ENCODE results near the gene OLFM2. TPM values are rescaled to one million over a fixed set of nuclear protein-coding genes. Genes with fewer than 3 reads are reported as not detected.

OLFM2 gene
- total RNA-seq, 1 experiment from 2014 or later = 3.4 TPM

GRCh38 chr19:9875031-9875627 is 61.2 kb downstream of the OLFM2 start:
- Histone ChIP-seq H2AFZ (no peak overlapping the region), H3F3A (ENCODE audit: insufficient read depth, low read depth) (no peaks in the 10 kb centered on the region), H3K4me2 (no peak overlapping the region), H3K4me1 (replicated peaks; ENCODE audit: insufficient read depth) (0 out of 2 replicates have a peak, but pooled peaks cover 8% of the 10 kb centered on the region), H3K4me3 (no peak overlapping the region), H3K36me3 (ENCODE audit: low read depth) (no peaks in the 10 kb centered on the region), H3K27me3 (ENCODE audit: insufficient read depth, low read depth) (no peaks in the 10 kb centered on the region), H3K79me2 (ENCODE audit: low read depth) (no peaks in the 10 kb centered on the region), H3K9me3 (ENCODE audit: insufficient read depth, low read depth) (no peaks in the 10 kb centered on the region), H4K20me1 (ENCODE audit: insufficient read depth) (no peaks in the 10 kb centered on the region), H3K27ac (no peak overlapping the region), H3K9me2 (ENCODE audit: insufficient read depth) (no peaks in the 10 kb centered on the region)
- ChIA-PET POLR2A (ENCODE audit: unreplicated experiment) (no interaction called here), CTCF (no interaction called here)
- TF ChIP-seq CTCF (conservative IDR thresholded peaks at IDR 0.05) = no peak
- TF ChIP-seq EZH2 (IDR thresholded peaks at IDR 0.05; ENCODE audit: low read depth) = no peak
- no peak for DNase-seq
- intact Hi-C loops (cut with micrococcal nuclease; ENCODE audit: unreplicated experiment) = no loop called here
- BruUV-seq (replicated peaks) = no TSS peak

- ChIA-PET POLR2A (ENCODE audit: unreplicated experiment) (no interaction called here), CTCF (no interaction called here)
- Histone ChIP-seq H3K27ac (no peak overlapping the region), H3F3A (ENCODE audit: insufficient read depth, low read depth) (no peaks in the 10 kb centered on the region), H3K4me3 (no peak overlapping the region), H3K4me1 (replicated peaks; ENCODE audit: insufficient read depth) (0 out of 2 replicates have a peak, but pooled peaks cover 2% of the 10 kb centered on the region), H3K9me3 (ENCODE audit: insufficient read depth, low read depth) (no peaks in the 10 kb centered on the region), H2AFZ (no peak overlapping the region), H4K20me1 (ENCODE audit: insufficient read depth) (no peaks in the 10 kb centered on the region), H3K4me2 (no peak overlapping the region), H3K36me3 (ENCODE audit: low read depth) (no peaks in the 10 kb centered on the region), H3K27me3 (ENCODE audit: insufficient read depth, low read depth) (no peaks in the 10 kb centered on the region), H3K9me2 (ENCODE audit: insufficient read depth) (no peaks in the 10 kb centered on the region), H3K79me2 (ENCODE audit: low read depth) (no peaks in the 10 kb centered on the region)
- no TSS peak for BruUV-seq (replicated peaks)
- intact Hi-C loops (cut with micrococcal nuclease; ENCODE audit: unreplicated experiment) = no loop called here
- no peak for DNase-seq
- TF ChIP-seq EZH2 (IDR thresholded peaks at IDR 0.05; ENCODE audit: low read depth) = no peak
- TF ChIP-seq CTCF (conservative IDR thresholded peaks at IDR 0.05) = no peak
These were observed 63.6 kb downstream of the OLFM2 start for GRCh38 chr19:9872618-9873242.

- BruUV-seq (replicated peaks) = no TSS peak
- DNase-seq = no peak
- TF ChIP-seq CTCF (conservative IDR thresholded peaks at IDR 0.05) (no peak), EZH2 (IDR thresholded peaks at IDR 0.05; ENCODE audit: low read depth) (no peak)
- no peaks in the 10 kb centered on the region for H3K79me2 ChIP-seq (ENCODE audit: low read depth)
- no peaks in the 10 kb centered on the region for H3K36me3 ChIP-seq (ENCODE audit: low read depth)
- intact Hi-C loops (cut with micrococcal nuclease; ENCODE audit: unreplicated experiment) = no loop called here
- no peaks in the 10 kb centered on the region for H4K20me1 ChIP-seq (ENCODE audit: insufficient read depth)
- H3F3A ChIP-seq (ENCODE audit: insufficient read depth, low read depth) = no peaks in the 10 kb centered on the region
- H3K4me1 ChIP-seq (replicated peaks; ENCODE audit: insufficient read depth) = no peaks in the 10 kb centered on the region
- CTCF ChIA-PET = no interaction called here
- H3K9me2 ChIP-seq (ENCODE audit: insufficient read depth) = no peaks in the 10 kb centered on the region
- POLR2A ChIA-PET (ENCODE audit: unreplicated experiment) = no interaction called here
- H3K4me2 ChIP-seq = no peak overlapping the region
- H2AFZ ChIP-seq = no peak overlapping the region
- no peak overlapping the region for H3K4me3 ChIP-seq
- no peaks in the 10 kb centered on the region for H3K27me3 ChIP-seq (ENCODE audit: insufficient read depth, low read depth)
- no peaks in the 10 kb centered on the region for H3K9me3 ChIP-seq (ENCODE audit: insufficient read depth, low read depth)
- H3K27ac ChIP-seq = no peak overlapping the region
These were observed 64.5 kb downstream of the OLFM2 start for GRCh38 chr19:9871626-9872338.
